Measurements from ENCODE around the gene CRMP1.
"Not testable (repeated sequence)": the region's sequence is repeated elsewhere in the genome, so short reads cannot be mapped to it uniquely, and the experiment has no call there.

Gene CRMP1

GRCh38 chr4:5887361-5888221, 5.3 kb downstream of the CRMP1 start:
- DNase-seq = no peak

GRCh38 chr4:5887011-5887360, 5.9 kb downstream of the CRMP1 start:
- no peak for DNase-seq

DNA sequence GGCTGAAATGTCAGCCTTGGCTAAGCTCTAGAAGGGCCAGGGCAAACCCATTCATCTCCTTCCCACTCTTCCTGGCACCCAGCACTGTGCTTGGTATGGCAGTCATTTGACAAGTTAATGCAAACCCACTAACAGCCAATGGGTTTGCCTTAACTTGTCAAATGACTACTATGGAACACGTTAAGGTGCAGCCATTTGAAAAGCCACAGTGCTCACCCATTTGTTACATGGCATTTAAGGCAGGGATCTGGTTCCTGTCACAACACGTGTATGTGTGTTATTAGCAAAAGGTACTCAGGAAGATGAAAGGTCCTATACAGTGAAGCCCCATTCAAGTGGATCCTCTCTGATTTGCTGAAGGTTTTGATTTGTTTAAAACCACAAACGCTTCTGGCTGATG, 7.2 kb downstream of the CRMP1 start:
- no peak for DNase-seq

GRCh38 chr4:5884796-5885195, 8.1 kb downstream of the CRMP1 start:
- no peak for DNase-seq

DNA sequence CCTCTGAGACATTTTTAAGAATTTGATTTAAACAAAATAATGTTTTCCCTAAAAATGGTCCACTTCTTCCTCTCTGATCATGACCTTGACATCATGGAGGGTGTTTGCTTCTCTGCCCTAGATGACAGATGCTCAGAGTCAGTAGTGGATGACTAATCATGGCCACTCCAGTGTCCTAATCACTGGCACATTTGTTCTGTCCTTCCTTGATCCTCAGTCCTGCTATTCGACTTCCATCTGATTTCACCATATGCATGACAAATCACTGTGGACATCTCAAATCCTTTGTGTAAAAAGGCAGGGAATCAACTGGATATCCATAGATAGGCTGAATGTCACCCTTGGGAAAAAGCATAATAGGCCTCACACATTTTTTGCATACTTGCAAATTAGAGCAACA, 9.0 kb downstream of the CRMP1 start:
- DNase-seq = no peak

- no peak for DNase-seq
These were observed 9.9 kb downstream of the CRMP1 start for GRCh38 chr4:5882947-5883346.

DNA sequence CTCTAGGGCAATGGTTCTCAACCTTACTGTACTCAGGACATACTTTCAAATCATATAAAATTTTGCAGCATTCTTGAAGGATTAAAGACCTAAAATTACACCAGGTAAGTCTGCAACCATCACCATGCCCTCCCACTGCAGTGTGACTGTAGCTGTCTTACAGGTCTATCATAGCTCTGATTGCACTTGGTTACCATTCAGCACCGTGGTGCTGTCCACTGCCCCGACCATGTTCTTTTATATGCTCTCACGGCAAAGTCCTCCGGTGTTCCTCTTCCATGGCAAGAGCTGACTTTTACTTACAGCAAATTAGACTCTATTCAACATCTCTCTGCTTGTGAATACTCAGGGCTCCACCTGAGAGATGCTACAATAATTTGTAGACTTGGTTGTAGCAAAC, 11.5 kb downstream of the CRMP1 start:
- DNase-seq = no peak

GRCh38 chr4:5878359-5878758, 14.5 kb downstream of the CRMP1 start:
- no peak for DNase-seq

- no peak for DNase-seq
These were observed 15.5 kb downstream of the CRMP1 start for GRCh38 chr4:5877392-5877791.

GRCh38 chr4:5874811-5875449, 18.0 kb downstream of the CRMP1 start:
- DNase-seq = no peak

DNA sequence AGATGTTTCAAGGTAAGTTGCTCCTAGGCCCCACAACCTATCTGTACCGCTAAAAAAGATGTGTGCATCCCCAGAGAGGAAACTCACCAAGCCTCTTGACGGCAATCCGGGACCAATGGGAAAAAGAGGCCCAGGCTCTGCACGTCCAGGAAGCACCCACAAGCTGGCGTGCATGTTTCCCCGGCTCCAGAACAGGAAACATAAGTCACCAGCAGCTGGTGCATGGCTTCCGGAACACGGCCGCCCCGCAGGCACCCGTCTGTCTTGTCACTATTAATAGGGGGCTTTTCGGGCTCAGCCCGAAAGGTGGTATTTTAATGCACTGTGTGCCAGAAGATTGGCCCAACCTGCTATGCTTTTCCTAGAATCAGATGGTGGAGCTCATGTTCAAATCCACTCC, 22.2 kb downstream of the CRMP1 start:
- DNase-seq = no peak

DNA sequence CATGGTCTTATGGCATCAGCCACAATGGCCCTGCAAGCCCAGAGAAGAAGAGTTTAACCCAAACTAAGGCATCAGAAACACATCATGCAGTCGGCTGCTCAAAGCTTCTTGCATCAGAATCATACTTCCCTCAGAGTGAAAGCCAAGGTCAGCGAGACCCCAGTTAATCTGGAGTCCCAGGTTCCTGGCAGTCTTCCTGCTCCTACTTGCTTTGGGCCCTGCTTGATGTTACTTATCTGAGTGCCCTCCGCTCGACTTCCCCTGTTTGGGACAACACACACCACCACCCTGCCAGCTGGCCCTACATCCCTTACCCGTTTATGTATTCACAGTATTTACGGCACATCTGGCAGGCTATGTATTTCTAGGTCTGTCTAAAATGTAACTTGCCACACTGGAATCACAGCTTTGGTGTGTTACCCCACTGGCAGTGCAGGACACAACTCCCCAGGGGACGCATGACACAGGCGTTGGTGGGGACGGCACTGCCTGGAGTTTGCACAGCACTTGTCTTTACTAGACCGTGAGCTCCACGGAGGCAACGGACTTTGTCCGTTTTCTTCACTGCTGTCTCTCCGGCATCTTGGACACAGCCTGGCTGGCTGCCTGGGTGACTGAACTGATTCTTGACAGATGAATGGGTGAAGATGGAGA, 22.8 kb downstream of the CRMP1 start:
- DNase-seq = no peak

- no peak for DNase-seq
These were observed 25.0 kb downstream of the CRMP1 start for GRCh38 chr4:5867866-5868265.

DNA sequence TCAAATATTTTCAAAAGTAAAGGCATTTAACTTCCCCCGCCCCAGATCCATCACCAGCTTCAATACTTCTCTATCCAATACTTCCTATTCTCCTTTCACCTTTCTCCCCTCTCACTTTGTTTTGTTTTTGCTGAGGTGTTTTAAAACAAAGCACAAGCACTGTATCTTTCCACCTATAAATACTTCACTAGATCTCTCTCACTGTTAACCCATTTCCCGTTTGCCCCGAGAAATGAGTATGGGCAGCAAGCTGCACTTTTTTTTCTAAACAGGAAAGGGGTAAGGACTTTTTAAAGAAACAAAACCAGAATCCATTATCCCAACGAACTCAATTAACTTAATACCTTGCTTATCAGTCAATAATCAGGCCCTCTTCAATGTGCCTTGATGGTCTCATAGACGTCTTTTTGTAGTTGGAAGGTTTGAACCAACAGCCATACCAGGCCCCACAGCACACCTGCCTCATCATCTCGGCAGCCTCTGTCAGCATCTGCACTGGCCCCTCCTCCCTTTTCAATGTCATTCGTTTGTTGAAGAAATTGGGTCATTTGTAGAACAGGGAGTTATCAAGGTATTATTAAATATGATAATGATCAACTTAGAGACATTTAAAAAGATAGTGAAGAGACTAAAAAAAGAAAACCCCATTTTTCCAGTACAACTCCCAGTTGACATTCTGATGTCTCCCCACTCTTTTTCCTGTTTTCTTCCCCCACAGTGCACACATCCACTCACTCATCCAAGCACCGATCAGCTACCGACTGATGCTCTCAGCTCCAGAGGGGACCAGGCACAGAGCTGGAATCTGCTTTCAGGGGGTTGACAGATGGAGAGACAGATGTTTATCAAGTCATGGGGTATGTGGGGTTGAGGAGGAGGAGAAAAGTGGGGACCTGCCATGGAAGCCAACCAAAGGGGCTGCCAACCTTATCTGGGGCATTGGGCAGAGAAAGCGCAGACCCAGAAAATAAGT, 25.8 kb downstream of the CRMP1 start:
- no peak for DNase-seq

DNA sequence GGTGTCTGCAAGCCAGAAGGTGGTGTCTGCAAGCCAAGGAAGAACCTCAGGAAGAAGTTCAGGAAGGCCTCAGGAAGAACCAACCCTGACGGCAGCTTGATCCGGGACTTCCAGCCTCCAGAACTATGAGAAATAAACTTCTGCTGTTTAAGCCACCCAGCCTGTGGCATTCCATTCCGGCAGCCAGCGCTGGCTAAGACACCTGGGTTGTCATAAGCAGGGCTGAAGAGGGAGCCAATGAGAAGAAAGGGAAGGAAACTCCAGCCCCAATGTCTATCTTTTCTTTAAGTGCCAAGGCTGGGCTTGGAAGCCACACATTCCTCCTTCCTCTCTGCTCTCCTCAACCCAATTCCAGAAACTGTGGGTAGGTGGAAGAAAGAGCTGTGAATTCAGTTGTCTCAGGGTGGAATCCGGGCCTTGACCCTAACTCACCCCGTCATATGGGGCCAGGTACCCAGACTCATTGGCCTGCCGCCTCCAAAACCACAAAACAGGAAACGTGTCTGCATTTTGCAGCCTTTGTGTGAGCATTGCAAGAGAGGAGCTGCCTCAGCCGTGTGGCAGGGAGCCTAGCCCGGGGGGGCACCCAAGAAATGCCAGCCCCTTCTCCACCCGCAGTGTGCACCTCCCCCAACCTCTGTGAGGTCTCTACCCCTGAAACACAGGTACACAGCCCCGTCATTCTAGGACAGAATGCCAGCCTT, 26.8 kb downstream of the CRMP1 start:
- no peak for DNase-seq

DNA sequence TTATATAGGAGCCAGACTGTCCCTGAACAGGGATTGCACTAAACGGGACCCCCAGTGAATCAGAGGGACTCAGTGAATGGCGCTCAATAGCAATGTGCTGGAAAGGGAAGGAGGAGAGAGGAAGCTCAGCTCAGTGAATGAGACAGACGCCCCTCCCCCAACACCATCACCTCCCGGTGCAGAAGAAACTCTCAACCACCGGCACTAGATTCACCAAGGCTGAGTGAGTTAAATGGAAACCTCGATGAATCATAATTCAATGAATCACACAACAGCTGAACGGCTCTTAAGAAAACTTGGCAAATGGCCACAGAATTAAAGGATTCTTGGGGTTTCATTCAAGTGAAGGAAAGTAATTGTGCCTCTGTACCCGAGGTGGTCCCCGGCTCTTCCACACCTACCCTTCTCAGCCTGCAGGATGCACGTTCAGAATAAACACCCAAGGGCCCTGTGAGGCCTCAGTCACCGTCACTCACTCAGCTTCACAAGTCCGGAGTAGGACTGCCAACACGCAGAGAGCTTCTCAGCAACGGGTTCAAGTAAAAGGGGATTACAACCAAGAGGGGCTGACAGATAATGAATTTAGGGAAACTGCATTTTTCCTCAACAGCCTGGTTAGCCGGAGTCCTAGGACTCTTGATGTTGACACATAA, 29.3 kb downstream of the CRMP1 start:
- DNase-seq = peak; percentile 59 to 69

DNA sequence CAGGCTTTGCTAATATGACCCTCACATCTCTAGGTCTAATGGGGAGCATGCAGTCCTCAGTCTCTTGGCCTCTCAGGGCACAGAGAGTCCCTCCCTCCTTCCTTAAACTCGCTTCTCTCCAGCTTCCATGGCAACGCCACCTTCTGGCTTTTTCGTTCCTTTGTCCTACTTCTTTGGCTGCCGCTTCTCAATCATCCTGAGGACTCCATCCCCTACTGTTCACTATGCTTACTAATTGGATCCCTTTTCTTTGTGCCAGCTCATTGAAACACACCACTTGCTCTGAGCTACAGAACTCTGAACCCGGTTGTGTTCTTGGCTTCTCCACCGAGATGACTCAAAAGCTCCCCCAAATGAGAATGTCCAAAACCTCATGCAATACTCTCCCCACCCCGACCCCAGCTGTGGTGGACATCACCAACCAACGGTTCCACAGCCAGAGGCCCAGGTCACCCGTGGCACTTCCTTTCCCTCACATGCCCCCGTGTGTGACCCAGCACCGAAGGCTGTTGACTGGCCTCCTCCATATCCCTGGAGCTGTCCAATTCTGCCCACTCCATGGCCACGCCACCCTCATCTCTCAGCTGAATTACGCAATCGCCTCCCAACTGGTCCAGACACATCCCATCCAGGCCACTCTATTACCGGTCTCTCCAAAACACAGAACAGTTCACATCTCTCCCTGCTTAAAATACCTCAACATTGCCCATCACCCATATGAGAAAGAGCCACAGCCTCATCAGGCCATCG, 34.7 kb downstream of the CRMP1 start:
- DNase-seq = no peak

DNA sequence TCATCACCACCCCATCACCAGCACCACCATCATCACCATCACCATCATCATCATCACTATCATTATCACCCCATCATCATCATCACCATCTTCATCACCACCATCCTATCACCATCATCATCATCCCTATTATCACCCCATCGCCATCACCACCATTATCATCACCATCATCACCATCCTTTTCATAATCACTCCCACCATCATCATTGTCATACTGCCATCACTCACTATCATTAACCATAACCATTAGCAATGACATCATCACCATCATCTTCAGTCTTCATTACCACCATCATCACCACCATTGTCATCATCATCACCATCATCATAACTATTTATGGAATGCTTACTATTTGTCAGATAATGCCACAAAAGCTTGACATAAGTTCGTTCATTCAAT, 35.7 kb downstream of the CRMP1 start:
- no peak for DNase-seq

DNA sequence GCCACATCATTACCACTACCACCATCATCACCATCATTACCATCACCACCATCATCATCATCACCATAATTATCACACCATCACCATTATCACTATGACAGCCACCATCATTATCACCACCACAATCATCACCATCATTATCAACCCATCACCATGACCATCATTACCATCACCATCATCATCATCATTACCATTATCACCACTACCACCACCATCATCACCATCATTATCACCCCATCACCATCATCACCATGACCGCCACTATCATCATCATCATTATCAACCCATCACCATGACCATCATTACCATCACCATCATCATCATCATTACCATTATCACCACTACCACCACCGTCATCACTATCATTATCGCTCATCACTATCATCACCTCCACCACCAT, 36.5 kb downstream of the CRMP1 start:
- DNase-seq = not testable (repeated sequence)

DNA sequence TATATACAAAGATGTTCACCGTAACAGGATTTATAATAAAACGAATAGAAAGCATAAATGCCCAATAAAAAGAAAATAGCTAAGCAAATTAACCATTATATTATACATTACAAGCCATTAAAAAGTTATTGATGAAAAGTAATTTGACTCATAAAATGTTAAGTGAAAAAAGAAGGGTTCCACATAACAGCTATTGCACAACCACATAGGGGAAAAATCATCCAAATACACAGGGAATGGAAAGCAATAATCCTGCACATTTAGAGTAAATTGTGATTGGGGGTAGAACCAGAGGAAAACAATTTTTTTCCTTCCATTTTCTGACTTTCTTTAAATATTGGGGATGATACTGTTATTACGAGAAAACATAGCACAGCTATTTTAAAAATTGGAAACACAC, 38.0 kb downstream of the CRMP1 start:
- no peak for DNase-seq

Data from activated CD4-positive, alpha-beta T cell treated with anti-CD3 and anti-CD28 coated beads, Interleukin-2, amount 50 U/mL, for 48 hours (primary cell).